OCI-LY1 (cell line): Measurements from ENCODE around the gene SHLD1.
"Not testable (repeated sequence)": the region's sequence is repeated elsewhere in the genome, so short reads cannot be mapped to it uniquely, and the experiment has no call there.

Experiments used
- H2AFZ ChIP-seq: fragments of 200-600 bp; sonication (generic), shearing (Covaris generic); 2 replicates; pipeline ENCODE4 v1.6.0; 2014; ENCODE audit warnings: antibody characterized with exemption, mild to moderate bottlenecking, low read length
- H3F3A ChIP-seq: fragments of 200-600 bp; sonication (generic), shearing (Covaris generic); 2 replicates; pipeline ENCODE4 v1.6.0; 2014; ENCODE audit warnings: mild to moderate bottlenecking, antibody characterized with exemption, low read length, moderate library complexity; ENCODE audit not compliant: insufficient read depth
- H3K27ac ChIP-seq: fragments of 200-600 bp; sonication (generic); 2 replicates; pipeline ENCODE4 v1.5.1; 2014; ENCODE audit warnings: low read length, mixed run types, mild to moderate bottlenecking, low read depth; ENCODE audit not compliant: poor library complexity, severe bottlenecking
- H3K27me3 ChIP-seq: fragments of 200-600 bp; sonication (generic); 2 replicates; pipeline ENCODE4 v1.6.0; 2014; ENCODE audit warnings: antibody characterized with exemption, mild to moderate bottlenecking, low read length, moderate library complexity; ENCODE audit not compliant: insufficient read depth
- H3K36me3 ChIP-seq: fragments of 200-600 bp; sonication (generic); 2 replicates; pipeline ENCODE4 v1.6.1; 2014; ENCODE audit warnings: mild to moderate bottlenecking, antibody characterized with exemption, low read length, moderate library complexity, mixed read lengths; ENCODE audit not compliant: insufficient read depth
- H3K4me1 ChIP-seq: fragments of 200-600 bp; sonication (generic); 2 replicates; pipeline ENCODE4 v1.5.1; 2014; ENCODE audit warnings: mild to moderate bottlenecking, low read length, moderate library complexity; ENCODE audit not compliant: insufficient read depth, severe bottlenecking
- H3K4me2 ChIP-seq: fragments of 200-600 bp; sonication (generic), shearing (Covaris generic); 2 replicates; pipeline ENCODE4 v1.6.1; 2014; ENCODE audit warnings: low read length
- H3K4me3 ChIP-seq: fragments of 200-600 bp; sonication (generic); 2 replicates; pipeline ENCODE4 v1.5.1; 2014; ENCODE audit warnings: low read length, low read depth, mild to moderate bottlenecking, mixed read lengths; ENCODE audit not compliant: poor library complexity, severe bottlenecking
- H3K79me2 ChIP-seq: fragments of 200-600 bp; shearing (Covaris generic); 2 replicates; pipeline ENCODE4 v1.6.1; 2016; ENCODE audit warnings: mixed run types, low read length, mixed read lengths; ENCODE audit not compliant: insufficient read depth
- H3K9ac ChIP-seq: fragments of 200-600 bp; sonication (generic), shearing (Covaris generic); 2 replicates; pipeline ENCODE4 v1.6.1; 2014; ENCODE audit warnings: mild to moderate bottlenecking, low read length, mixed read lengths
- H3K9me2 ChIP-seq: fragments of 200-600 bp; sonication (generic), shearing (Covaris generic); 2 replicates; pipeline ENCODE4 v1.6.1; 2014; ENCODE audit warnings: low read depth, mild to moderate bottlenecking, low read length, mixed read lengths
- H3K9me3 ChIP-seq: fragments of 200-600 bp; shearing (Covaris generic); 2 replicates; pipeline ENCODE4 v1.6.1; 2014; ENCODE audit warnings: low read length, mixed read lengths
- H4K20me1 ChIP-seq: fragments of 200-600 bp; sonication (generic), shearing (Covaris generic); 2 replicates; pipeline ENCODE4 v1.6.0; 2016; ENCODE audit warnings: mild to moderate bottlenecking, low read length; ENCODE audit not compliant: insufficient read depth
- CTCF ChIP-seq: fragments of 200-600 bp; sonication (generic), shearing (Covaris generic); IDR thresholded peaks from 2 replicates; pipeline ENCODE4 v1.5.1; 2017; ENCODE audit warnings: mild to moderate bottlenecking, antibody characterized with exemption, low read length, moderate library complexity, mixed read lengths
- EZH2 ChIP-seq: fragments of 200-600 bp; sonication (generic), shearing (Covaris generic); IDR thresholded peaks from 2 replicates; pipeline ENCODE4 v1.8.0; 2017; ENCODE audit warnings: borderline replicate concordance, mixed run types, mild to moderate bottlenecking, antibody characterized with exemption, low read length, moderate library complexity, mixed read lengths

The SHLD1 gene

DNA sequence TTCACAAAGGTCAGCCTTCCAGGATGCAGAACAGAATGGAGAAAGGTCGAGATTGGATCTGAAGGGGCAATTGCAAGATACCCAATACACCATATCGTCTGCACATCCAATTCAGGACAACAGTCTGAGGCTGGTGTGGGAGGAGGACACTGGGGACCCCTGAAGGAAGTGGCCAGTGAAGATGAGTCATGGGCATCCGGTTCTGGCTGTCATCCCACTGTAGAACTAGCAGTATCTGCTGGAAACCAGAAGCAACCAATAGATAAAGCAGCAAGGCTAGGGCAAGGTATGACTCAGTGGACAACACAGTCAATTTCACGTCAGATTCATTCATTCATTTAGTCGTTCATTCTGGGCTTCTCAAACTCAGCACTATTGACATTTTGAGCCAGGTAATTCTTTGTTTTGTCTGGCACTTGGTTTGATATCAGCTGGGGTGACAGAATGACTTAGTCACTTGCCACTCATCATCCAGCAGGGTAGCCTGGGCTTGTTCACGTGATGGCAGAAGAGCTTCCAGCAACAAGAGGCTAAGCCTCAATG, 30.3 kb upstream of the SHLD1 start:
- H3K4me1 ChIP-seq, result peaks cover 45% of the 10 kb centered on the region
- H3K79me2 ChIP-seq, result no peaks in the 10 kb centered on the region
- H3K4me2 ChIP-seq, result peak overlapping the region; percentile 1; the same call in 1 of the 2 replicates
- peaks cover 3% of the 10 kb centered on the region; the same call in 1 of the 2 replicates for H3K9me3 ChIP-seq
- no peaks in the 10 kb centered on the region for H3K36me3 ChIP-seq
- H3K4me3 ChIP-seq, result no peak overlapping the region
- H3K9ac ChIP-seq, result no peak overlapping the region; the same call in 1 of the 2 replicates
- H3K27me3 ChIP-seq, result no peaks in the 10 kb centered on the region
- H3F3A ChIP-seq, result no peaks in the 10 kb centered on the region
- H3K9me2 ChIP-seq, result no peaks in the 10 kb centered on the region
- no peak overlapping the region for H2AFZ ChIP-seq
- no peaks in the 10 kb centered on the region for H4K20me1 ChIP-seq
- no peak for TF ChIP-seq CTCF
- peak overlapping the region; percentile 68 for H3K27ac ChIP-seq

DNA sequence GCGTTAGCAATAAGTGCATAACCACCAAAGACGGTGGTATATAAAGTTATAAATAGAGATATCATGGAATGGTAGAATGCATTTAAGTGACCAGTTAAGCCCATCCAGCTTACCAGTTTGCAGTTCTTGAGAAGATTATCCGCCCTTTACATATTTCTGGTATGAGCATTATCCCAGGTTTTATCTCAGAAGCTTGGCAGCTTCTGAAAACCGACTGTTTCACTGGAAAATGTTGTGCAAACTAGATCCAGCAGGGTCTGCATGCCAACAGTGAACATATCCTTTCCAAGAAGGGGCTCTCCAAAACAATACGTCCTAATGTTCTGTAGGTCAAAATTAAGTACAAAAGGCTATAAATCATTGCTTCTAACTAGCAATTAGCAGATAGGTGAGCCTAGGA, 29.5 kb upstream of the SHLD1 start:
- H3K79me2 ChIP-seq, result no peaks in the 10 kb centered on the region
- no peak overlapping the region for H3K4me3 ChIP-seq
- no peak overlapping the region for H3K9ac ChIP-seq
- no peak overlapping the region; the same call in 1 of the 2 replicates for H3K4me2 ChIP-seq
- H3F3A ChIP-seq, result no peaks in the 10 kb centered on the region
- no peaks in the 10 kb centered on the region for H3K9me3 ChIP-seq
- H3K27ac ChIP-seq, result peak overlapping the region; percentile 68
- peaks cover 41% of the 10 kb centered on the region for H3K4me1 ChIP-seq
- H4K20me1 ChIP-seq, result no peaks in the 10 kb centered on the region
- no peaks in the 10 kb centered on the region for H3K27me3 ChIP-seq
- no peaks in the 10 kb centered on the region for H3K9me2 ChIP-seq
- H3K36me3 ChIP-seq, result no peaks in the 10 kb centered on the region
- H2AFZ ChIP-seq, result no peak overlapping the region
- TF ChIP-seq EZH2 (no peak), CTCF (no peak)

DNA sequence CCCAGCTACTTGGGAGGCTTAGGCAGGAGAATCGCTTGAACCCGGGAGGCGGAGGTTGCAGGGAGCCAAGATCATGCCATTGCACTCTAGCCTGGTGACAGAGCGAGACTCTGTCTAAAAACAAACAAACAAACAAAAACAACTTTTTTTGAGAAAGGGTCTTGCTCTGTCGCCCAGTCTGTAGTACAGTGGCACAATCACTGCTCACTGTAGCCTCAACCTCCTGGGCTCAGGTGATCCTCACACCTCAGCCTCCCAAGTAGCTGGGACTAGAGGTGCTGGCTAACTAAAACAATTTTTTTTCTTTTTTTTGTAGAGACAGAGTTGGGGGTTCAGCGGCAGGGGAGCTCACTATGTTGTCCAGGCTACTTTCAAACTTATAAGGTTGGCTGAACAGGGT, 28.8 kb upstream of the SHLD1 start:
- not testable (repeated sequence) for H3K36me3 ChIP-seq, H3K4me3 ChIP-seq, H3K9ac ChIP-seq, H4K20me1 ChIP-seq, H3K27me3 ChIP-seq, H3K4me2 ChIP-seq, H3F3A ChIP-seq, H2AFZ ChIP-seq, H3K27ac ChIP-seq, H3K9me2 ChIP-seq, H3K9me3 ChIP-seq, H3K79me2 ChIP-seq
- peaks cover 41% of the 10 kb centered on the region for H3K4me1 ChIP-seq

DNA sequence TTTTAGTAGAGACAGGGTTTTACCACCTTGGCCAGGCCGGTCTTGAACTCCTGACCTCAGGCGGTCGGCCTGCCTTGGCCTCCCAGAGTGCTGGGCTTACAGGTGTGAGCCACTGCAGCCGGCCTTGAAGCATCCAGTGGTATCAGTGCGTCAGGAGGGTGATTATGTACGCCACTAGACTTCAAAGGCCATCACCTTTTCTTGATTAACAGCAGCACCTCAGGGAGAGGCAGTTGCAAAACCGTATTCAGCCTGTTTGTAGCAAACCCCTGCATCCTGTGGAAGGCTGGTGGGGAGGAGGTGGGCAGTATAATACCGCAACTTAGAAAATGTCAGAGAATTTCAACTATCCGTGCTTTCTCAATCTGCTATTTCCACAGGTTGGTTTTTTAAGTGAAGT, 27.3 kb upstream of the SHLD1 start:
- TF ChIP-seq CTCF (no peak), EZH2 (no peak)
- Histone ChIP-seq H3K36me3 (no peaks in the 10 kb centered on the region), H3K27ac (peak overlapping the region; percentile 65), H3K4me1 (peaks cover 50% of the 10 kb centered on the region), H3K27me3 (no peaks in the 10 kb centered on the region), H3K9me2 (no peaks in the 10 kb centered on the region), H3F3A (no peaks in the 10 kb centered on the region), H3K9ac (no peak overlapping the region), H3K79me2 (no peaks in the 10 kb centered on the region), H3K4me2 (no peak overlapping the region), H4K20me1 (no peaks in the 10 kb centered on the region), H3K9me3 (0 out of 2 replicates have a peak, but pooled peaks cover 3% of the 10 kb centered on the region), H2AFZ (no peak overlapping the region), H3K4me3 (no peak overlapping the region)

GRCh38 chr20:5725183-5725463, 25.1 kb upstream of the SHLD1 start:
- H3F3A ChIP-seq, H3K9me3 ChIP-seq, H3K27ac ChIP-seq: not testable (repeated sequence)

More at GRCh38 chr20:5725183-5725463, 25.1 kb upstream of the SHLD1 start:
- H3K9me2 ChIP-seq, H3K36me3 ChIP-seq, H2AFZ ChIP-seq, H4K20me1 ChIP-seq, H3K27me3 ChIP-seq, H3K9ac ChIP-seq, H3K4me3 ChIP-seq, H3K79me2 ChIP-seq, H3K4me2 ChIP-seq: not testable (repeated sequence)
- peaks cover 30% of the 10 kb centered on the region for H3K4me1 ChIP-seq
